ENCODE results near the gene ZC3H18. TPM values are rescaled to one million over a fixed set of nuclear protein-coding genes. Genes with fewer than 3 reads are reported as not detected.

The ZC3H18 gene
- total RNA-seq, 1 experiment from 2014 or later, result 11.8 TPM

GRCh38 chr16:88593061-88593460 lies 22.9 kb downstream of the ZC3H18 start:
- H2AFZ ChIP-seq (ENCODE audit: low read length), result no peak overlapping the region
- no peaks in the 10 kb centered on the region for H3K27me3 ChIP-seq (ENCODE audit: low read length)
- intact Hi-C loops (cut with micrococcal nuclease), result no loop called here
- H3K79me2 ChIP-seq (ENCODE audit: low read length), result peaks cover 11% of the 10 kb centered on the region; the same call in 1 of the 2 replicates
- DNase-seq (no peak), ATAC-seq (no peak)
- CTCF ChIA-PET, result no interaction called here
- H3K4me2 ChIP-seq (ENCODE audit: low read length), result no peak overlapping the region
- H3K36me3 ChIP-seq (ENCODE audit: low read depth, low read length), result peaks cover 7% of the 10 kb centered on the region; the same call in 1 of the 2 replicates
- no peaks in the 10 kb centered on the region for H3K9me2 ChIP-seq (replicated peaks; ENCODE audit: low read length)
- no peak overlapping the region for H3K9ac ChIP-seq (ENCODE audit: low read length)
- H4K20me1 ChIP-seq (ENCODE audit: low read length), result no peaks in the 10 kb centered on the region
- H3K9me3 ChIP-seq (ENCODE audit: low read length), result no peaks in the 10 kb centered on the region
- no TSS peak for BruUV-seq (replicated peaks)
- no peak overlapping the region for H3K27ac ChIP-seq (ENCODE audit: low read length)
- H3K4me1 ChIP-seq (ENCODE audit: insufficient read depth, low read length), result no peaks in the 10 kb centered on the region
- TF ChIP-seq CTCF (conservative IDR thresholded peaks at IDR 0.05; ENCODE audit: low read depth, low read length) (no peak), EZH2phosphoT487 (IDR thresholded peaks at IDR 0.05; ENCODE audit: borderline replicate concordance, low read length) (no peak), EZH2 (IDR thresholded peaks at IDR 0.05; ENCODE audit: low read length, unreplicated experiment) (no peak)
- no peaks in the 10 kb centered on the region for H3F3A ChIP-seq (ENCODE audit: low read length, unreplicated experiment)
- POLR2A ChIA-PET (ENCODE audit: unreplicated experiment), result no interaction called here
- H3K4me3 ChIP-seq (ENCODE audit: low read length), result no peak overlapping the region

GRCh38 chr16:88593489-88593888 lies 23.3 kb downstream of the ZC3H18 start:
- intact Hi-C loops (cut with micrococcal nuclease), result no loop called here
- Histone ChIP-seq H3K79me2 (ENCODE audit: low read length) (peaks cover 11% of the 10 kb centered on the region; the same call in 1 of the 2 replicates), H4K20me1 (ENCODE audit: low read length) (no peaks in the 10 kb centered on the region), H3K9me2 (replicated peaks; ENCODE audit: low read length) (no peaks in the 10 kb centered on the region), H3K4me1 (ENCODE audit: insufficient read depth, low read length) (no peaks in the 10 kb centered on the region), H3K27me3 (ENCODE audit: low read length) (no peaks in the 10 kb centered on the region), H2AFZ (ENCODE audit: low read length) (no peak overlapping the region), H3F3A (ENCODE audit: low read length, unreplicated experiment) (no peaks in the 10 kb centered on the region), H3K36me3 (ENCODE audit: low read depth, low read length) (peaks cover 7% of the 10 kb centered on the region; the same call in 1 of the 2 replicates), H3K4me3 (ENCODE audit: low read length) (no peak overlapping the region), H3K9ac (ENCODE audit: low read length) (no peak overlapping the region), H3K9me3 (ENCODE audit: low read length) (no peaks in the 10 kb centered on the region), H3K27ac (ENCODE audit: low read length) (no peak overlapping the region), H3K4me2 (ENCODE audit: low read length) (no peak overlapping the region)
- no peak for ATAC-seq
- no peak for DNase-seq
- CTCF ChIA-PET, result no interaction called here
- TF ChIP-seq EZH2phosphoT487 (IDR thresholded peaks at IDR 0.05; ENCODE audit: borderline replicate concordance, low read length) (no peak), EZH2 (IDR thresholded peaks at IDR 0.05; ENCODE audit: low read length, unreplicated experiment) (no peak), CTCF (conservative IDR thresholded peaks at IDR 0.05; ENCODE audit: low read depth, low read length) (no peak)
- no TSS peak for BruUV-seq (replicated peaks)
- POLR2A ChIA-PET (ENCODE audit: unreplicated experiment), result interaction anchor here (0.7 kb wide), 1 partner anchor 19 kb away, joined by 4 read pairs; no protein-coding TSS in a partner anchor

GRCh38 chr16:88593910-88594309 lies 23.7 kb downstream of the ZC3H18 start:
- intact Hi-C loops (cut with micrococcal nuclease), result no loop called here
- no TSS peak for BruUV-seq (replicated peaks)
- Histone ChIP-seq H3K27me3 (ENCODE audit: low read length) (no peaks in the 10 kb centered on the region), H3K36me3 (ENCODE audit: low read depth, low read length) (peaks cover 8% of the 10 kb centered on the region; the same call in 1 of the 2 replicates), H3K79me2 (ENCODE audit: low read length) (peaks cover 11% of the 10 kb centered on the region; the same call in 1 of the 2 replicates), H3K9me3 (ENCODE audit: low read length) (no peaks in the 10 kb centered on the region), H3F3A (ENCODE audit: low read length, unreplicated experiment) (no peaks in the 10 kb centered on the region), H4K20me1 (ENCODE audit: low read length) (no peaks in the 10 kb centered on the region), H3K27ac (ENCODE audit: low read length) (no peak overlapping the region), H3K9ac (ENCODE audit: low read length) (no peak overlapping the region), H3K4me1 (ENCODE audit: insufficient read depth, low read length) (no peaks in the 10 kb centered on the region), H3K4me3 (ENCODE audit: low read length) (no peak overlapping the region), H3K9me2 (replicated peaks; ENCODE audit: low read length) (no peaks in the 10 kb centered on the region), H3K4me2 (ENCODE audit: low read length) (no peak overlapping the region), H2AFZ (ENCODE audit: low read length) (no peak overlapping the region)
- CTCF ChIA-PET, result no interaction called here
- POLR2A ChIA-PET (ENCODE audit: unreplicated experiment), result interaction anchor here (0.7 kb wide), 1 partner anchor 19 kb away, joined by 4 read pairs; no protein-coding TSS in a partner anchor
- ATAC-seq, result no peak
- DNase-seq, result no peak
- TF ChIP-seq EZH2phosphoT487 (IDR thresholded peaks at IDR 0.05; ENCODE audit: borderline replicate concordance, low read length) (no peak), EZH2 (IDR thresholded peaks at IDR 0.05; ENCODE audit: low read length, unreplicated experiment) (no peak), CTCF (conservative IDR thresholded peaks at IDR 0.05; ENCODE audit: low read depth, low read length) (no peak)
